ENCODE results near the gene JPT1. TPM values are rescaled to one million over a fixed set of nuclear protein-coding genes. Genes with fewer than 3 reads are reported as not detected.
A peak's percentile ranks its signal among the peaks of the same experiment; 100 is the strongest.

The JPT1 gene
- total RNA-seq, 1 experiment from 2014 or later: 448 TPM

- Histone ChIP-seq H3K4me1 (ENCODE audit: control insufficient read depth, insufficient read depth, low read length) (peaks cover 46% of the 10 kb centered on the region), H3K27ac (ENCODE audit: low read length) (peak overlapping the region; percentile 93), H3K36me3 (ENCODE audit: control insufficient read depth, insufficient read depth, low read length) (no peaks in the 10 kb centered on the region; the same call in 1 of the 2 replicates), H3K27me3 (ENCODE audit: control insufficient read depth, insufficient read depth, low read length) (no peaks in the 10 kb centered on the region), H3K9me3 (ENCODE audit: control insufficient read depth, insufficient read depth, low read depth, low read length) (no peaks in the 10 kb centered on the region), H3K4me3 (ENCODE audit: low read depth in 2 of 2, low read length in 2 of 2) (no peak overlapping the region)
- TF ChIP-seq TCF7L2 (IDR thresholded peaks at IDR 0.05; ENCODE audit: low read depth, low read length) (no peak), CTCF (IDR thresholded peaks at IDR 0.05) (no peak), REST (IDR thresholded peaks at IDR 0.05; ENCODE audit: insufficient read depth in 1 of 2, low read depth in 2 of 2, low read length in 1 of 2) (no peak), SIN3A (IDR thresholded peaks at IDR 0.05; ENCODE audit: borderline replicate concordance, insufficient read depth, low read depth, low read length) (no peak), POLR2AphosphoS5 (IDR thresholded peaks at IDR 0.05; ENCODE audit: low read depth, low read length) (no peak)
- ATAC-seq (no peak), DNase-seq (ENCODE audit: low read depth, low spot score) (no peak)
- no TSS peak for BruUV-seq (replicated peaks)
- intact Hi-C loops (cut with micrococcal nuclease; ENCODE audit: unreplicated experiment) (no loop called here), in situ Hi-C loops (cut with HindIII; ENCODE audit: low pct_unique_long_range_greater_than_20kb, low sequenced_read_pairs) (no loop called here)
- ChIA-PET POLR2A (no interaction called here), CTCF (no interaction called here)
Observed at GRCh38 chr17:75086496-75087181, 67.7 kb downstream of the JPT1 start.

Other genes with a start within 250 kb of the JPT1 start
- not detected for gene USH1G, start 231.3 kb downstream of the JPT1 start, total RNA-seq (2021; ENCODE audit: unreplicated experiment)
- not detected for gene OTOP2, start 230.2 kb downstream of the JPT1 start, total RNA-seq (2021; ENCODE audit: unreplicated experiment)
- gene OTOP3, start 218.6 kb downstream of the JPT1 start, total RNA-seq (2021; ENCODE audit: unreplicated experiment): not detected
- gene HID1, start 181.8 kb downstream of the JPT1 start, total RNA-seq (2021; ENCODE audit: unreplicated experiment): 10.9 TPM
- gene CDR2L, start 166.9 kb downstream of the JPT1 start, total RNA-seq (2021; ENCODE audit: unreplicated experiment): 32.0 TPM
- 55.2 TPM for gene MRPL58, start 141.8 kb downstream of the JPT1 start, total RNA-seq (2021; ENCODE audit: unreplicated experiment)
- 413 TPM for gene ATP5PD, start 107.5 kb downstream of the JPT1 start, total RNA-seq (2021; ENCODE audit: unreplicated experiment)
- 34.9 TPM for gene KCTD2, start 107.3 kb downstream of the JPT1 start, total RNA-seq (2021; ENCODE audit: unreplicated experiment)
- gene SLC16A5, start 66.6 kb downstream of the JPT1 start, total RNA-seq (2021; ENCODE audit: unreplicated experiment): 46.6 TPM
- 48.7 TPM for gene ARMC7, start 44.5 kb downstream of the JPT1 start, total RNA-seq (2021; ENCODE audit: unreplicated experiment)
- 63.4 TPM for gene NT5C, start 22.8 kb downstream of the JPT1 start, total RNA-seq (2021; ENCODE audit: unreplicated experiment)
- 616 TPM for gene SUMO2, start 28.4 kb upstream of the JPT1 start, total RNA-seq (2021; ENCODE audit: unreplicated experiment)
- 141 TPM for gene NUP85, start 51.2 kb upstream of the JPT1 start, total RNA-seq (2021; ENCODE audit: unreplicated experiment)
- 61.6 TPM for gene GGA3, start 107.1 kb upstream of the JPT1 start, total RNA-seq (2021; ENCODE audit: unreplicated experiment)
- 85.0 TPM for gene MRPS7, start 107.4 kb upstream of the JPT1 start, total RNA-seq (2021; ENCODE audit: unreplicated experiment)
- 34.4 TPM for gene MIF4GD, start 116.7 kb upstream of the JPT1 start, total RNA-seq (2021; ENCODE audit: unreplicated experiment)
- gene SLC25A19, start 134.9 kb upstream of the JPT1 start, total RNA-seq (2021; ENCODE audit: unreplicated experiment): 29.0 TPM

Measured in Panc1 (cell line).